ENCODE results near the gene CHTOP.
A peak's percentile ranks its signal among the peaks of the same experiment; 100 is the strongest.
"Not testable (repeated sequence)": the region's sequence is repeated elsewhere in the genome, so short reads cannot be mapped to it uniquely, and the experiment has no call there.

Gene CHTOP

GRCh38 chr1:153633754-153634665, at the start of gene CHTOP:
Gene CHTOP, plus strand, starts transcription at chr1:153634066. Its CDS starts 2,523 bp downstream, at chr1:153636589.
- DNase-seq (ENCODE audit: insufficient read length, low spot score) (peak; percentile 97), FAIRE-seq (peak; percentile 97)

DNA sequence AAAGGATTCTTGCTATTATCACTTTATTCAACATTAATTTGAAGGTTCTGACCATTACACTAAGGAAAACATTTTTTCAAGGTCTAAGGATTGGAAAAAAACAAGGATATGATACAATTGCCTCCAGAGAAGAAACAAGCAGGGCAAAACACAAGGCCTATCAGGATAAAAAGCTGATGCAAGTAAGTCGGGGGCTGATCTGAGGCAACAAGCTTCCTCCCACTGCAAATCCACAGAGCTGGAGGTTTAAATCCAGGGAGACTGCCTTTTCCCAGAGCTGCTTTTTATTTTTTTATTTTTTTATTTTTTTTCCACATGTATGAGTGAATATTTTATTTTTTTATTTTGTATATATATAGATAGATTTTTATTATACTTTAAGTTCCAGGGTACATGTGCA, 48.9 kb upstream of the CHTOP start:
- no peak for FAIRE-seq
- DNase-seq (ENCODE audit: insufficient read length, low spot score) = no peak

GRCh38 chr1:153586347-153586746, 47.5 kb upstream of the CHTOP start:
- no peak for FAIRE-seq
- no peak for DNase-seq (ENCODE audit: insufficient read length, low spot score)

DNA sequence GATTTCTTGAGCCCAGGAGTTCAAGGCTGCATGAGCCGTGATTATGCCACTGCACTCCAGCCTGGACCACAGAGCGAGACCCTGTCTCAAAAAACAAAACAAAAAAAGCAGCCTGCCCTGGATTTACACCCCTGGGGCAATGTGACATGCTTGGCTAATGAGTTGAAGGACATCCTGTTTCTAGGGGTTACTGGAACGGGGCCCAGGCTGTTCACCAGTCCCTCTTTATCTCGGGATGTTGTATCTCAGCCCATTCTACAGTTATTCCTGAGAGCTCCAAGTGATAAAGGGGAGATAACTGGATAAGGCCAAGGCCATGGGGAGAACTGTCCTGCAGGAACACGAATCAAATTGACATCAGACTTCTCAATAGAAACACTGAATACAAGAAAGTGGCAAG, 46.6 kb upstream of the CHTOP start:
- no peak for FAIRE-seq
- DNase-seq (ENCODE audit: insufficient read length, low spot score) = no peak

GRCh38 chr1:153588033-153588432, 45.8 kb upstream of the CHTOP start:
- not testable (repeated sequence) for FAIRE-seq; DNase-seq (ENCODE audit: insufficient read length, low spot score)

DNA sequence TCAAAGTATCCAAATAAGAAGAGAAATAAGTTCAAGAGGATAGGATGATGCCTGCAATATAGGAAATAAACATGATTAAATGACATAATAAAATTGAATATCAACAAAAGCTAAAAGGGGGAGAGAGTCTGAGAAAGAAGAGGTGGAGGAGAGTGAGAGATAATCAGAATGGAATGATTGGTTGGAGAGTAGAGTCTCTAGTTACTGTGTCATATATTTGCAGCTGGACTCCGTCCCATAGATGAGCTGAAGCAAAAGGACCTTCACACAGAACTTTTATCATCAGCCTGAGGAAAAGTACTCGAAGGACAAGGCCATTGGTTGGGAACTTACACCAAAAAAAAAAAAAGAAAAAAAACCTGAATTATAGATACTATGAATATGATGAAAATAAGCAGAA, 45.4 kb upstream of the CHTOP start:
- DNase-seq (ENCODE audit: insufficient read length, low spot score) = no peak
- no peak for FAIRE-seq

- FAIRE-seq (no peak), DNase-seq (ENCODE audit: insufficient read length, low spot score) (no peak)
These were observed 41.1 kb upstream of the CHTOP start for GRCh38 chr1:153592748-153593147.

- no peak for FAIRE-seq
- no peak for DNase-seq (ENCODE audit: insufficient read length, low spot score)
These were observed 36.7 kb upstream of the CHTOP start for GRCh38 chr1:153597206-153597605.

DNA sequence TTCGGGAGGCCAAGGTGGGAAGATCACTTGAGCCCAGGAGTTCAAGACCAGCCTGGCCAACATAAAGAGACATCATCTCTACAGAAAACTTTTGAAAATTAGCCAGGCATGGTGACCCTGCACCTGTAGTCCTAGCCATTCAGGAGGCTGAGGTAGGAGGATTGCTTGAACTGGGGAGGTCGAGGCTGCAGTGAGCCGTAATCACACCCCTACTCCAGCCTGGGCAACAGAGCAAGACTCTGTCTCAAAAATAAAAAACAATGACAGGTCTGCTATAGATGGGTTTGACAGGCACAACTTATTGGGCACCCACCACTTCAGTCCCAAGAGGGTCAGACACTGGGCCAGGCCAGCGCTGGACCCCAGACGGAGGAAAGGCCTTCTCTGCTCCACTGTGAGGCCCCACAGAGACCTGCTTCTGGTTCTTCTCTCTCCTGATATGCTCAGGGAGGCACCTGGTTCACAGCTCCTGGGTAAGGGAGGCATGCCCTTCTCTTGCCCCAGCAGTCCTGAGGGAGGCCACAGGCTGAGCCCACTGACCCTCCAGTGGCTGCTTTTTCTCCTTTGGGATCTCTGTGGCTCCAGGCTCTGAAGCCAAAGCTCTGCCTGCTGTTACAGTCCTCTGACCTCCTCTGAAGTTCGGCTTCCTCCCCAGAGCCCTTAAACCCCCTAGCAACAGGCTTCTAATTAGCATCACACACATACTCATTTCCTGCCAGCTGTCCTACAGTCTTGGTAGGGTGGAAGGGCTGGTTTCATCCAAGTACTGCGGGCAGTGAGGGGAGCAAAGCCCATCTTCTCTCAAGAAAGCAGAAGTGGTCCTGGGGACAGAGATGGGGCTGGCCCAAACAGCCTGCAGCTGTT, 35.3 kb upstream of the CHTOP start:
- FAIRE-seq (peak; percentile 86), DNase-seq (ENCODE audit: insufficient read length, low spot score) (peak; percentile 85)

- no peak for DNase-seq (ENCODE audit: insufficient read length, low spot score)
- no peak for FAIRE-seq
These were observed 34.0 kb upstream of the CHTOP start for GRCh38 chr1:153599847-153600246.

DNA sequence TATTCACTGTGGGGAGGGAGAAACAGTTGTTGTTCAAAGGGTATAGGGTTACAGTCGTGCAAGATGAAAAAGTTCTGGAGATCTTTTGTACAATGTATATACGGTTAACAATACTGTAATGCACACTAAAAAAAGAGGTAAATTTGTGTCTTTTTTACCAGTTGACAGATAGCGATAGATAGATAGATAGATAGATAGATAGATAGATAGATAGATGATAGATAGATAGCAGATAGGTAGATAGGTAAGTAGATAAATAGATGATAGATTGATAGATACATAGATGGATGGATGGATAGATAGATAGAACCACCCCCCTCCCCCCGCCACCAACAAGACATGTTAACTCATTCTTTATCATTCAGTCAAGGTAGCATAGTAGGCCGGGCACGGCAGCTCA, 31.1 kb upstream of the CHTOP start:
- FAIRE-seq (no peak), DNase-seq (ENCODE audit: insufficient read length, low spot score) (no peak)

GRCh38 chr1:153606194-153606593, 27.7 kb upstream of the CHTOP start:
- DNase-seq (ENCODE audit: insufficient read length, low spot score) (no peak), FAIRE-seq (no peak)

- FAIRE-seq = no peak
- no peak for DNase-seq (ENCODE audit: insufficient read length, low spot score)
These were observed 26.5 kb upstream of the CHTOP start for GRCh38 chr1:153607381-153607780.

DNA sequence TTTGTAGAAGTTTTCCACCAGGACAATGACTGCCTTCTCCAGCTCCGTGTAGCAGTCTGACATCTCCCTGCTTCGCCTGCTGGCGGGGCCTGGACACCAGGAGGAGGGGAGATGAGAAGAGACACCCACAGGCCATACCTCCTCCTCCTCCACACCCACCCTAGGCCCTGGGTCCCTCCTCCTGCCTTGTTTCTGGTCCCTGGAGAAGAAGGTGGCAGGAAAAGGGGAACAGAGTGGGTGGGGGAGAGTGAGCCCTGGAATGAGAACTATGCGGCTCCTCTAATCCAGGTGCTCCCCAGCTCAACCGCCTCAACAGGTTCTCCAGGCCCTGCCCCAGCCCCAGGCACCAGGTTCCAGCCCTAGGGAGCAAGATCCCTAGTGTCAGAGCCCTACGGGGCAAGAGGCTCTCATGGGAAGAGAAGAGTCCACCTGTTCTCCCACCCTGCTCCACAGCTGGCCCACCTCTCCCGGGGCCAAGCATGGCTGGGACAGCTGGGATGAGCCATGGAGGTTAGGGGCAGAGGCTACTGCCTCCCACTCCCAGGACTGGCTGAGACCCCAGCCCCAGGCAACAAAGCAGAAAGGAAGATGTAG, 25.7 kb upstream of the CHTOP start:
- FAIRE-seq (no peak), DNase-seq (ENCODE audit: insufficient read length, low spot score) (no peak)

DNA sequence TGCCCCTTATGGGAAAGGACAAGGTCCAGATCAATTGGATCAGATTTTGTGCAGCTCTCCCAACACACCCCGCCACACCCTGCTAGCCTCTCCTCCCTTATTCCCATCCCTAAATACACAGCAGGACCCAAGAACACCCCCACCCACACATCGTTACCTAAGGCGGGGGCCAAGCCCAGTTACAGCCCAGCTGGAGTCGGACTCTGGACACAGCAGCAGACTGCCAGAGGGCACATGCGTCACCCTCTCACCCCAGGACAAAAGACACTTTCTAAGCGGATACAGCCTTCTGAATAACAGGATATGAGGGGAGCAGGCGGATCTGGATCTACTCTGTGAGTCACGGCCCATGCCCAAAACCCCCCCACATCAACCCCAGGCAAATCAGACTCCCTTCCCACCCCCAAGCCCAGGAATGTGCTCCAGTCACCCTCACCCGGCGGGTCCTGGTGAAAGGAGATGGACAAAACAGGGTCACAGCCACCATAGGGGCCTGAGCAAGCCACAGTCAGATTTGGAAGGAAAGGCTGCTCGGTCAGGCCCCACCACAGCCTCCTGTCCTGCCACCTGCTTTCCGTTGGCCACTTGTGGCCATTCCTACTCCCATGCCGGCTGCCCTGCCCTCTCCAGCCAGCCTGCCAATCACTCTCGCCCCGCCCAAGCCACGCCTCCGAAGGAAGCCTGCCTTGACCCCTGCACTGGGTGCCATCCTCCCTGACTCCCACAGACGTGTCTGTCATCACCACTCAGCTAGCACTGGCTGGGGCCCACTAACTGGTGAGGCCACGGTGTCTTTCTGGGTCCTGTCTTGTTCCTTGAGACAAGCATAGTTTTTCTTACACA, 24.9 kb upstream of the CHTOP start:
- FAIRE-seq (no peak), DNase-seq (ENCODE audit: insufficient read length, low spot score) (no peak)

DNA sequence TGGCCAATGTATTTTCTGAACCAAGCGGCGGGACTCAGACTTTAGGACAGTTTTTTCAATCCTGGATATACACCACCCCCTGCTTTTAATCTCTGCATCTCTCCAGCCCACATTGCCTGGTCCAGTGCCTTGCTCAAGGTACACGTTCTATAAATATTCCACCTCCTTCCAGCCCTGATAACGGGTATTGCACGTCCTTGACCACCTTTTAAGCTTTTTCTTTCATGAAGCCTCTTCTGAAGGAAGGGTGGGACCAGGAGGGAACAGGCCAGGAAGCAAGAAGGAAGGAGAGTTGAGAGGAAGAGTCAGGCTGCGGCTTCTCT, 24.3 kb upstream of the CHTOP start:
- FAIRE-seq = no peak
- no peak for DNase-seq (ENCODE audit: insufficient read length, low spot score)

DNA sequence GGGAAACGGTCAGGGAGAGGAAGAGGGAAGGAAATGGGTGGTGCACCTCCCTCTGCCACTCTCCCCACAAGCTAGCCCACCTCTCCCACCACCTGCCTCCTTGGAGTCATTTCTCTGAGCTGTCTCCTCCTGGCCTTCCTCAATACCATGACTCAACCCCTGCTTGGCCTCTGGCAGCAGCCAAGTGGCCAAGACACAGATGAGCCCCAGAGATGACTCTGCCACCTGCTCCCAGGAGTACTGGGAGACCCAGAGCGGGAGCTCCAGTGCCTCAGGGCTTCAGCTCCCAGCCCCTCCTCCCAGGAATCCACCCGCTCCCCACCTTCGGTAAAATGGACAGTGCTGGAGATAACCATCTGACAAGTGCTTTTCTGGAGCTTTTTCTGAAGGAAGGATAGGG, 23.5 kb upstream of the CHTOP start:
- DNase-seq (ENCODE audit: insufficient read length, low spot score) = no peak
- FAIRE-seq = no peak

DNA sequence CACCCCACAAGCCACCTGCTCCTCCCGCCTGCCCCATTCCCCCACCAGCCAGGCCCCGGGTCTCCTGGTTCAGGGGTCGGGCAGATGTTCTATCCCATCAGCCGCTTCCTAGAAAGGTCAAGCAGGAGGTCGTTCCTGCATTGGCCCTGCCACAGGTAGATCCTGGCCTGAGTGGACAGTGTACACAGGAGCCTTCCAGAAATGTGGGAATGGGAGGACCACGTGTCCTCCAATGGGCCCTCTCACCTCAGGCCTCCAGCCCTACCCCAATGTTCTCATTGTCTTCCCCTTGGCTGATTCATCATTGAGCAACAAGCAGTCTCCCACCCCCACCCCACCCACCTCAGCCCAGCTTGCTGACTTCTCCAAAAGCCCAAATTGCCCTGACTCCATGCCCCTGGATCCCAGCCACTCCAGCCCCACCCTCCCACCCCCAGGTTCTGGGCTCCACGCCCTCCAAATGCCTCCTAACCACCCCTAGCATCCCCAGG, 23.0 kb upstream of the CHTOP start:
- DNase-seq (ENCODE audit: insufficient read length, low spot score) = no peak
- no peak for FAIRE-seq

DNA sequence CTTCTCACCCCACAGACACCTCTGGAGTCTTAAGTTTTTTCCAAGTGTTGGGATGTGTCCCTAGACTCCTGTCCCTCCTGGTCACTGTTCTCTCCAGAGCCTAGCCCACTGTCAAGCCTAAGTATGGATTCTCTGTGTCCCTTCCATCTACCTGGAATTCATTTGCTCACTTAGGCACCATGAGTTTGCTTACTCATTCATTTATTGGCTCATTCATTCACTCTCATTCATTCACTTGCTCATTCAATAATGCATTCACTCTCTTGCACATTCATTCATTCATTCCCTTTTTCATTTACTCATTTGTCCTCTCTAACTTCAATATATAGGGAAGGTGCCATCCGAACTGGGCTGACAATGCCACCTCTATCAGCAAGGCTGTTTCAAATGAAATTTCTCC, 22.5 kb upstream of the CHTOP start:
- no peak for FAIRE-seq
- no peak for DNase-seq (ENCODE audit: insufficient read length, low spot score)

DNA sequence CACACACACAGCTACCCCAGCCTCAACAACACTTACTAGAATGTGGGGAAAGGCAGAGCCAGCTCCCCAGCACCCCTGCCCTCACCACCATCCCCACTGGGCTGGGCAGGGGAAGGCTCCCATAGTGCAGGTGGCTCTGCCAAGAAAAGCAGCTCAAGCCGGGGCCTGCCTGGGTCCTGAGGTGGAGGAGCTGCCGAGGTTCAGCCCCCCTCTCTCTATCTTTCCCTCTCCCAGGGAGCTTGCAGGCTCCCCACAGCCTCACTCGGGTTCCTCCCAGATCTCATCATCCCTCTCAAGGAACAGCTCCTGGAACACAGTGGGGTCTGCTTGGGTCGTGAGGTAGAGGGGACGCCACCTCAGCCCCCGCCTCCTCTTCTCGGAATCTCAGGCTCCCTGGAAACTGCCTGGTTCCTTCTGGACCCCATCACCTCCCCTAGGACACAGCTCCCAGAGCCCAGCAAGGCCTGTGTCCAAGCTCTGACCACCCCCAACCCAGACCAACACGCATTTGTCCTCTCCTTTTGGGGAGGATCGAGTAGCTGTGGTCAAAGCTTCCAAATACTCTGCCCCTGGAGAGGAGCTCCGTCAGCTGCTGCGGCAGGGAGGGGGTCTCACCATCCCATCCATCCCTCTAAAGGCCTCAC, 21.6 kb upstream of the CHTOP start:
- FAIRE-seq (no peak), DNase-seq (ENCODE audit: insufficient read length, low spot score) (no peak)

All from GM19239 (cell line).